Measurements from ENCODE around the gene TMCO6. TPM values are rescaled to one million over a fixed set of nuclear protein-coding genes. Genes with fewer than 3 reads are reported as not detected.
"Not testable (repeated sequence)": the region's sequence is repeated elsewhere in the genome, so short reads cannot be mapped to it uniquely, and the experiment has no call there.

Gene TMCO6
- total RNA-seq = 25.2 and 27.4 TPM in 2 replicates
- long read RNA-seq, partial matches to known transcripts = 0 of 5 reads
- long read RNA-seq, other reads (novel, unspliced or antisense) = 5 of 5 reads

DNA sequence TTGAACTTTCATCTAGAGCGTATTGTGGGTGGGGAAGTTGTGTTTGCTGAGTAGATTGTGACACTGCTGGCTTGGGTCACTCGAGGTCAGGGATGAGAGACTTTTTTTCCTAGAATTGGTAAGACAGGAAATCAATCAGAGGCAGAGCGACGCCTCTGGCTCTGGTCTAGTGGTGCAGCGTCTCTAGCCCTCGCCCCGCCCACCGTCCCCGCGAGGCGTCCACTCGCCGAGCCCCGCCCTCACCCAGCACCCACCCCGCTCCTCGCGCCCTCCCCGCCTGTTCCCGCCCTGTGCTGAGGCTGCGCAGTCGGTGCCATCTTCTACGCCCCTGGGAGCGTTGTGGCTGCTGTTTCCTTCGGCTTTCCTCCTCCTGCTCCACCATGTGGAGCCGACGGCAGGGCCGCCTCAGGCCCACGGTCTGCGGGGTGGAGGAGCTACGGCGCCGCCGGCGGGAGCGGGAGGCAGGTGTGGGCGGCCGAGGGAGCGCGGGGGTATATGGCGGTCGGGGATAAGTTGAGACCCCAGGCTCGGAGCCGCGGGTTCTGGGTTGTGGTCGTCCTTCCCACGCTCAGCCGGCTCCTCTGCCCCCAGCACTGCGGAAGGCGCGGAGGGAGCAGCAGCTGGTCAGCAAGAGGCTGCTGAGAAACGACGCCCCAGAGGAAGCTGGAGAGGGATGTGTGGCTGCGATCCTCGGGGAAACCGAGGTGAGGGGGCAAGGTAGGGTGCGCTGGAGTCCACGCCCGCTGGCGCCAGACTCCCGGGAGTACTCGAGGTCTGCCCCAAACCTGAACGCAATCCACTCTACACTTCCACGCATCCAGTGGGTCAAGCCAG is at the start of gene TMCO6:
Gene TMCO6, plus strand, starts transcription at position 304 of the 834 bp plus-strand sequence. Its CDS starts 77 bp downstream, at position 381.
- Mint-ChIP-seq H3K27me3 (ENCODE audit: low read depth) (no peaks in the 10 kb centered on the region), H3K4me3 (peak within 1 kb of the TSS; percentile 87), H3K36me3 (ENCODE audit: low read depth) (peaks cover 6% of the 10 kb centered on the region), H3K4me1 (peaks cover 25% of the 10 kb centered on the region), H3K27ac (ENCODE audit: unreplicated experiment) (peak within 1 kb of the TSS; percentile 68), H3K9me3 (peaks cover 4% of the 10 kb centered on the region)
- DNase-seq (ENCODE audit: low read depth, low spot score) = peak; percentile 94
- TF ChIP-seq, protein P1, sequence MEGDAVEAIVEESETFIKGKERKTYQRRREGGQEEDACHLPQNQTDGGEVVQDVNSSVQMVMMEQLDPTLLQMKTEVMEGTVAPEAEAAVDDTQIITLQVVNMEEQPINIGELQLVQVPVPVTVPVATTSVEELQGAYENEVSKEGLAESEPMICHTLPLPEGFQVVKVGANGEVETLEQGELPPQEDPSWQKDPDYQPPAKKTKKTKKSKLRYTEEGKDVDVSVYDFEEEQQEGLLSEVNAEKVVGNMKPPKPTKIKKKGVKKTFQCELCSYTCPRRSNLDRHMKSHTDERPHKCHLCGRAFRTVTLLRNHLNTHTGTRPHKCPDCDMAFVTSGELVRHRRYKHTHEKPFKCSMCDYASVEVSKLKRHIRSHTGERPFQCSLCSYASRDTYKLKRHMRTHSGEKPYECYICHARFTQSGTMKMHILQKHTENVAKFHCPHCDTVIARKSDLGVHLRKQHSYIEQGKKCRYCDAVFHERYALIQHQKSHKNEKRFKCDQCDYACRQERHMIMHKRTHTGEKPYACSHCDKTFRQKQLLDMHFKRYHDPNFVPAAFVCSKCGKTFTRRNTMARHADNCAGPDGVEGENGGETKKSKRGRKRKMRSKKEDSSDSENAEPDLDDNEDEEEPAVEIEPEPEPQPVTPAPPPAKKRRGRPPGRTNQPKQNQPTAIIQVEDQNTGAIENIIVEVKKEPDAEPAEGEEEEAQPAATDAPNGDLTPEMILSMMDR (conservative IDR thresholded peaks at IDR 0.05) = peak; percentile 71

DNA sequence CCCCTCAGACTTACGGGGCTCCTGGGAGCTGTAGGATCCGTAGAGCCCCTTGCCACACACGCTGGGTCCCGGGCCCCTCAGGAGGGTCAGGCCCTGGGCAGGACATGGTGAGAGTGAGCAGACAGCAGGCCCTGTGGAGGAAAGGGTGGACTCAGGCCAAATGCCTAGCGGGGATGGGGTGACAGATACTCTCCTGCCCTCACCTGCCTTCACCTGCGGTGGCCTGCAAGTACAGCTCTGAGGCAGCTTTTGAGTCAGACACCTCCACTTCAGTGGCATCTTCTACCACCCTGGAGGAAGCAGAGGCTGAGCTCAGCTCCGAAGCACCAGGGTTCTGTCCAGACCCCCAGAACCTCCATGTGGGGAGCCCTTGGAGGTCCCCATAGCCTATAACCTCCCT is 48.4 kb upstream of the TMCO6 start:
- Mint-ChIP-seq H3K36me3 (ENCODE audit: low read depth) (no peaks in the 10 kb centered on the region), H3K27me3 (ENCODE audit: low read depth) (peaks cover 16% of the 10 kb centered on the region), H3K4me3 (no peak overlapping the region), H3K9me3 (no peaks in the 10 kb centered on the region), H3K4me1 (no peaks in the 10 kb centered on the region), H3K27ac (ENCODE audit: unreplicated experiment) (no peak overlapping the region)
- no peak for DNase-seq (ENCODE audit: low read depth, low spot score)
- TF ChIP-seq, protein P1 (conservative IDR thresholded peaks at IDR 0.05) = no peak

DNA sequence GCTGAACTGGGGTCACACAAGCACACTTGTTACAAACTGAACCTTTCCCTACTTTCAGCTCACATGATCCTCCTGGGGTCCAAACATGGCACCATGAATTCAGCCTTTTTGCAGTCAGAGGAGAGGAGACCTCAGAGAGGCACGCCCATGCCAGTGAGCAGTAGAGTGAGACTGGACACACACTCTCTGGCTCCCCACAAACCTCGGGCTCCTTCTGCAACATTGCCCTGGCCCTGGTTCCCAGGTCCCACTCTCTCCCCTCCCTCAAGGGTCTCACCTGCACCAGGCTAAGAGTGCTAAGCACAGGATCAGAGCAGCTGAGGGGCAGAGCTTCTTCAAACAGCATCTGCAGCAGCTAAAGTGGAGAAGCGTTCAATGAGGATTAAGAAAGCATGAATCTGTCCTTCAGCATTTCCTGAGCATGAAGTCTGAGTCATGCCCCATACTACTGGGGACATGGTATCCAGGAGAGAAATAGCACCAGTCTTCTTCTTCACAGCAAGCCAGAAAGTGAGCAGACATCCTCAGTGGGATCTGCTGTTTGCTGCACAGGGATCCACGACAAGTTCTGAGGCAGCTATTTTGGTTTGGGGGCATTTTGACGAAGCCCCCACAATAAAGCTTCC is 47.4 kb upstream of the TMCO6 start:
- no peak overlapping the region for H3K4me3 Mint-ChIP-seq
- TF ChIP-seq, protein P1 (conservative IDR thresholded peaks at IDR 0.05) = no peak
- H3K36me3 Mint-ChIP-seq (ENCODE audit: low read depth) = no peaks in the 10 kb centered on the region
- H3K9me3 Mint-ChIP-seq = no peaks in the 10 kb centered on the region
- H3K4me1 Mint-ChIP-seq = no peaks in the 10 kb centered on the region
- DNase-seq (ENCODE audit: low read depth, low spot score) = no peak
- peaks cover 20% of the 10 kb centered on the region for H3K27me3 Mint-ChIP-seq (ENCODE audit: low read depth)
- H3K27ac Mint-ChIP-seq (ENCODE audit: unreplicated experiment) = no peak overlapping the region

DNA sequence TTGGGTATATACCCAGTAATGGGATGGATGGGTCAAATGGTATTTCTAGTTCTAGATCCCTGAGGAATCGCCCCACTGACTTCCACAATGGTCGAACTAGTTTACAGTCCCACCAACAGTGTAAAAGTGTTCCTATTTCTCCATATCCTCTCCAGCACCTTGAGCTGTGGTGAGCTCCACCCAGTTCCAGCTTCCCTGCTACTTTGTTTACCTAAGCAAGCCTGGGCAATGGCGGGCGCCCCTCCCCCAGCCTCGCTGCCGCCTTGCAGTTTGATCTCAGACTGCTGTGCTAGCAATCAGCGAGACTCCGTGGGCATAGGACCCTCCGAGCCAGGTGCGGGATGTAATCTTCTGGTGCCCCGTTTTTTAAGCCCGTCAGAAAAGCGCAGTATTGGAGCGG is 46.2 kb upstream of the TMCO6 start:
- not testable (repeated sequence) for H3K9me3 Mint-ChIP-seq; DNase-seq (ENCODE audit: low read depth, low spot score); H3K4me3 Mint-ChIP-seq; H3K27ac Mint-ChIP-seq (ENCODE audit: unreplicated experiment); H3K36me3 Mint-ChIP-seq (ENCODE audit: low read depth); H3K4me1 Mint-ChIP-seq
- H3K27me3 Mint-ChIP-seq (ENCODE audit: low read depth) = peaks cover 22% of the 10 kb centered on the region

DNA sequence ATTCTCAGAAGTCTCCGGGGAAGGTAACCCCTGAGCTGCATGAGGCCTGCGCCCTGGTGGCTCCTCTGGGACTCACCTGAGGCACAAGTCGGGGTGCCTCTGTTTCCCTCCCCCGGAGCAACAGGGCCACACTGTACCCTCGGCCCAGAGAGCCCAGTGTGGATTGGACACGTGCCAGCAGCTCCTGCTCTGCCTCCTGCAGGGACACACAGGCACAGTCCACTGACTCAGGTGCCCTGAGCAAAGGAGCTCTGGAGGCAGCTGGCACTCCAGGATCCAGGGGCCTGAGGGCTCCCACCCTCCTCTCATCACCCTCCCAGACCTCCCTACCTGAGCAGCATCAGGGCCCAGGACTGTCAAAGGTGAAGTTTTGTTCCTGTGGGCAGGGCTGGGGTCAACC is 45.1 kb upstream of the TMCO6 start:
- TF ChIP-seq, protein P1 (conservative IDR thresholded peaks at IDR 0.05) = no peak
- H3K27me3 Mint-ChIP-seq (ENCODE audit: low read depth) = peaks cover 20% of the 10 kb centered on the region
- H3K4me3 Mint-ChIP-seq = no peak overlapping the region
- no peaks in the 10 kb centered on the region for H3K9me3 Mint-ChIP-seq
- DNase-seq (ENCODE audit: low read depth, low spot score) = no peak
- H3K4me1 Mint-ChIP-seq = no peaks in the 10 kb centered on the region
- no peak overlapping the region for H3K27ac Mint-ChIP-seq (ENCODE audit: unreplicated experiment)
- H3K36me3 Mint-ChIP-seq (ENCODE audit: low read depth) = no peaks in the 10 kb centered on the region

All from neural crest cell (in vitro differentiated cells).